Stimulated activated CD4-positive, alpha-beta T cell treated with anti-CD3 and anti-CD28 coated beads, Interleukin-2, amount 100 ng/mL, for 48 hours (primary cell): ENCODE measurements around the gene ZNF428.
A peak's percentile ranks its signal among the peaks of the same experiment; 100 is the strongest.
"Not testable (repeated sequence)": the region's sequence is repeated elsewhere in the genome, so short reads cannot be mapped to it uniquely, and the experiment has no call there.

Experiments used
- DNase-seq, 2 donors: peaks; one replicate each; pipeline ENCODE4 v3.0.0-alpha.2; 2020

The ZNF428 gene

DNA sequence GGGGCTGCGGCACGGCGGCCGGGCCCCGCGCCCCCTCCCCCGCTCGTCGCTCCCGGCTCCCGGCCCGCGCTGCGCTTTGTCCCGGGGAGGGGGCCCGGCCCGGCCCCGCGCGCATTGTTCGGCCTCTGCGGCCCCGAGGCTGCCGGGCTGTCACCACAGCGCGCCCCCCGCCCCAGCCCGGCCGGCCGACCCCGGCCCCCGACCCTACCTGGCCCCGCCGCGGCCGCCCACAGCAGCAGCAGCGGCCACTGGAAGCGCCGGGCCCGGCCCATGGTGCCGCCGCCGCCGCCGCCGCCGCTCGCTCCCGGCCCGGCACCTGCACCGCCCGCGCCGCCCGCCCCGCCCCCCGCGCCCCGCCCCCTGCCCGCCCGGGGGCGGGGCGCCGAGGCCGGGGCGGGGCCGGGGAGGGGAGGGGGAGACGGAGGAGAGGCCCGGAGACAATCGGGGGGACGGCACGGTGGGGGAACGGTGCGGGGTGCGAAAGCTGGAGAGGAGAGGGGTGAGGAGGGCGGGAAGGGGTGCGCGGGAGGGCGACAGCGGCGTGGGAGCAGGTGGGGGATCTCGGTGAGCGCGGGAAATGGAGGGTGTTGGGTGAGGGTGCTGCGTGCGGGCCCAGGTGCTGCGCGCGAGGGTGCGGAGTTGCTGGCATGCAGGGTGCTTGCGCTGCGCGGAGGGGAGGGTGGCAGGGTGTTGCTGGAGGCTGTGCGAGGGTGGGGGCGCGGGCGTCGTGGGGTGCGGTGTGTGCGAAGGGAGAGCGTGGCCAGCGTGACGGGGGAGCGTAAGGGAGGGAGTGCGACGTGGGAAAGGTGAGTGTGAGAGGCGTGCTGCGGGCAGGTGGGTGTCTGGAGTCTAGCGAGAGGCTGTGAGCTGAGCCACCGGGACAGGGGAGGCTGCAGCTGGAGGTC is 20.3 kb upstream of the ZNF428 start, which contains the start of gene CADM4:
Gene CADM4 (minus strand): TSS at position 332 of the 905 bp plus-strand sequence. CDS start 60 bp downstream, at position 272.
- peak; percentile 19 to 45 for DNase-seq

DNA sequence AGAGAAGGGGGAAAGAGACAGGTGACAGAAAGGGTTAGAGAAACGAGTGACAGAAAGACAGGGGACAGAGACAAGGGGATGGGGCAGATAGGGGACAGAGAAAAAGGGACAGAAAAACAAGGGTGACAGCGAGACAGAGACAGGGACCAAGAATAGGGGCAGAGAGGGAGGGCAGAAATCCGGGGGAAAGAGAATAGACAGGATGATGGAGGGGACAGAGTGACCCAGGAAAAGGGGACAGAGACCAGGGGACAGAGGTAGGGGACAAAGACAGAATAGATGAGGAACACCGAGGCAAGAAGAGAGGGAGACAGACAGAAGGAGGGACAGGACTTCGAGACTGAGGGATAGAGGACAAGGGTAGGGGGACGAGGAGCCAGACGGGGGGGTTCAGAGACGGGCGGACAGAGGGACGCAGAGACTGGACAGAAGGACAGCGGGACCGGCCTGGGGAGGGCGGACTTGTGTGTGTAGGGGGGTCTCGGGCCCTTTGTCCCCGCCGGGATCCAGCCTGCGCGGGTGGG is 19.6 kb upstream of the ZNF428 start:
- no peak for DNase-seq

DNA sequence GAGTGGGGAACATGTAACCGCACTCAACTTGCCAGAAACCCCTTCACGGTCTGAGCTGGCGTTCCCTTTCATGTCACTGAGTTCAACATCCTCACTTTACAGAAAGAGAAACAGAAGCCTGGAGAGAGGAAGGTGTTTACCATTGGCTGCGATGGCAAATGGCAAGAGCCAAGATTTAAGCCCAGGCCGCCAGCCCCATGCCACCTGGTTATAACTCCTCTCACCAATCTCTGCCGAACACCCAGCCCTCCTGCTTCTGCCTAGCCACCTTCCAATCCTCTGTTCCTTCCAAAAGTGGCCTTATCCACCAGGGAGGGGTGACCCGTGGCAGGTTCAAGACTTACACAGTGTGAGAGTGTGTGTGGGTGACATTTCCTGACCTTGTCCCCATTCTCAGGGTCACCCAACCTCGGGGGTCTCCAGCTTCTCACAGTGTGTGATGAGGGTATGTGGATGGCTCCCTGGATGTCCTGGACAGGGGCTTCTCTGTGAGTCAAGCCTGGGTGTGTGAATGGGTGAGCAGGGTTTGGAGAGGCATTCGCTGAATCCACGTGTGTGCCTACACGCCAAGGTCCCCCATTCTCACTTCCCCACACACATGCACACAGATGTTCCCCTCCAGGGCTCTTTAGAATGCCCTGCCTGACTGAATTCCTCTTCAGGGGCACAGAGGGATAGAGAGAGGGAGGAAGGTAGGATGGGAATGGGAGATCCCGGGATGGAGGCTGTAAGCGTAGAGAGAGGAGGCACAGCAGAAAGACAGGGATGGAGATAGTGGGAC is 19.0 kb upstream of the ZNF428 start:
- no peak for DNase-seq

DNA sequence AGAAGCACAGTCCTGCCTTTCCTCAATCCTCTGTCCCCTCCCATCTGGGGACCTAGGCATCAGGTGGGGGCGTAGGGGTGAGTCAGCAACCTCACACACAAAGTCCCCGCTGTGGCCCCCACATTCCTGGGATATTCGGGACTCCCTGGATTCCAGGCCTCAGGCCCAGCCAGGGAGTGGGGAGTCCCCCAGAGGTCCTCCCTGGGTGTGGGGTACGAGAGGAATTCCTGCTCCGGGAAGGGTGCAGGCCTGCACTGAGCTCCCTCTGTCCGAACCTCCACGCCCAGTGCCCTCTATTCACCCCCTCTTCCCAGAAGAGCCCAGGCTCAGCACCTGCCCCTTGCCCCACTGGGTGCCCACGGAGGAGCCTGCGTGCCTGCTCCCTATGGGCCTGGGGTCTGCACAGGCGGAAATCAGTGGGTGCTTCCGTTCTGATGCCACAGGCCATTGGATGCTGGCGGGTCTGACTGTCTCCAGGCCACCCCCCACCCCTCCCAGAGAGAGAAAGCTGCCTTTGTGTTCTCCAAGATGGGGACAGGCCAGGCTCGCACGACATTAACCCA is 16.8 kb upstream of the ZNF428 start:
- DNase-seq, result no peak

DNA sequence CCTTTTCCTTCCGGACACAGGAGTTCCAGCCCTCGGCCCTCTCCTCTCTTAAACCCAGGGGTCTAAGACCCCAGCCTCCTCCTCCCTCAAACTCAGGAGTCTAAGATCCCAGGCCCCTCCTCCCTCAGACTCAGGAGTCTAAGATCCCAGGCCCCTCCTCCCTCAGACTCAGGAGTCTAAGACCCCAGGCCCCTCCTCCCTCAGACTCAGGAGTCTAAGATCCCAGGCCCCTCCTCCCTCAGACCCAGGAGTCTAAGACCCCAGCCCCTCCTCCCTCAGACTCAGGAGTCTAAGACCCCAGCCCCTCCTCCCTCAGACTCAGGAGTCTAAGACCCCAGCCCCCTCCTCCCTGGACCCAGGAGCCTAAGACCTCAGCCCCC is 16.1 kb upstream of the ZNF428 start:
- not testable (repeated sequence) for DNase-seq

DNA sequence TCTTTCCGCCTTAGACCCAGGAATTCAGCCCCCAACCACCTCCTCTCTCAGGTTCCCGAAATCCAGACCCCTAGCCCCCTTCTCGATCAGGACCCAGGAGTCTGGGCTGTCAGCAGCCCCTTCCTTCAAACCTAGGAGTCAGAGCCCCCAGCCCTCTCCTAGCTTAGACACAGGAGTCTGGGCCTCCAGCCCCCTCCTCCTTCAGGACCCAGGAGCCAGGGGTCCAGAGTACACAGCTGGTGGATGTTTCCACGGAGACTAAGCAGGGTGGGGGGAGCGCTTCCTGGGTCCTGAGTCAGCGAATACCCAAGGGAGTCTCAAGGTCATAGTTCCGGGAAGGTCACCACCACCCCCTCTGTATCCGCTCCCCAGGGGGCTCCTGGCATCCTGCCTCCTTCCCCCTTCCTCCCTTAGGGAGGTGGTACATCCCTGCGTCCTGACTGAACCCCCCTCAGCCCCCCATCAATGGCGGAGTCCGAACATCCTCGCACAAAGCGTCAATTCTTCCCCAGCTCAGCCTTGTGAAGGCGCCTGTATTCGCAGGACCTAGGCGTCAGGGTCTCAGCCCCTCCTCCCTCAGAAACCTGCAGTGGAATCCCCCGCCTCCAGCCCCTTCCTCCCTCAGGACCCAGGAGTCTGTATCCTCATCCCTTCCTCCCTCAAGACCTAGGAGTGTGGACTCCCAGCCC is 15.6 kb upstream of the ZNF428 start:
- no peak for DNase-seq

DNA sequence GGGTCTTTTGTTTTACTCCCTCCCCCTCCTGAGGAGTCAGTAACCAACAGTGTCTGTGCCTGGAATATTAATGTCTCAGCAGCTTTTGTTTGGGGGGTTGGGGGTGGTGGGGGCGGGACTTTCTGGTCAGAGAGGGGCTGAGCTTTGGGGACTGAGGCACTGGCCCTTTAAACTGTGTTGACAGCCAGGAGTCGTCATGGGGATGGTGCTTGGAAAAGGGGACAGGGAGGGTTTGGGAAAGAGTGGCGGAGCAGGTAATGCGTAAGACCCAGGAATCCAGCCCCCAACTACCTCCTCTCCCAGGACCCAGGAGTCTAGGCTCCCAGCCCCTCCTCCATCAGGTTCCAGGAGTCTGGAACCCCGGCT is 15.1 kb upstream of the ZNF428 start:
- DNase-seq, result no peak

DNA sequence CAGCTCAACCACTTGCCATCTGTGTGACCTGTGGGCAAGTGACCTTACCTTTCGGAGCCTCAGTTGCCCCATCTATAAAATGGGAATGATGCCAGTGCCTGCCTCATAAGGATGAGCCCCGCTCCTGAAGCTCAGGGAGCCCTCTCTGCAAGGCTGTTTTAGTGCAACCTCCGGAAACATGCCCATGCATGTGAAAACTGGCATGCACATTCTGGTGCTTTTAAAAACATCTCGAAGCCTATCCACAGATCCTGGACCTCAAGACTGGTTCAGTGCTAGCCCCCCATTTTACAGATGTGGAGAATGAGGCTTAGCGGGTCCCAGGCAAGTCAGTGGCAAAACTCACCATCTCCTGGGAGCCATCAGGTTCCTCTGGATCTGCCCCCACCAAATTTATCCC is 14.6 kb upstream of the ZNF428 start:
- no peak for DNase-seq

DNA sequence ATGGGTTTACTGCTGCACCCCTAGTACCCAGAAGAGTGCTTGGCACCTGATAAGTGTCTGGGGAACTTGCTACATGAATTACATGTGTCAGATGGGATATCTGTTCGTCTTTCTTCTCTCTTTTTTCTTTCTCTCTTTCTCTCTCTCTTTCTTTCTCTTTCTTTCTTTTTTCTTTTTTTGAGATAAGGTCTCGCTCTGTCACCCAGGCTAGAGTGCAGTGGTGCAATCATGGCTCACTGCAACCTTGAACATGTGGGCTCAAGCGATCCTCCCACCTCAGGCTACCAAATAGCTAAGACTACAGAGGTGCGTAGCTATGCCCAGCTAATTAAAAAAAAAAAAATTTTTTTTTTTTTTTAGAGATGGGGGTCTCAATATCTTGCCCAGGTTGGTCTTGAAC is 14.1 kb upstream of the ZNF428 start:
- DNase-seq, result no peak

DNA sequence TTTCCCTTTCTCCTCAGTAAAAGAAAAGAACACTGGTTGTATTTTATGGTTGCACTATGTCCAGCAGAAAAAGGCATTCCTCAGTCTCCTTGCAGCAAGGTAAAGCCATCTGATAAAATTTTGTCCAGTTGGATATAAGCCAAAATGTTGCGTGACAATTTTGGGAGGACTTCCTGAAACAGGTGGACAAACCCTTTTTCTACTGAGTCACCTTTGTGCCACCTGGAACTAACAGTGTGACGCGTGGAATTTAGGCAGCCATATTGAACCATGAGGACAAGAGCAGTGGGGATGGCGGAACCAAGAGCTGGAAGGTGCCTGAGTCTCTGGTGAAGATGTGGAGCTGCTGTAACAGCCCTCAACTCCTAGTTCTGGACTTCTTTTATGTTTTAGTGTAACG is 12.1 kb upstream of the ZNF428 start:
- DNase-seq, result no peak

DNA sequence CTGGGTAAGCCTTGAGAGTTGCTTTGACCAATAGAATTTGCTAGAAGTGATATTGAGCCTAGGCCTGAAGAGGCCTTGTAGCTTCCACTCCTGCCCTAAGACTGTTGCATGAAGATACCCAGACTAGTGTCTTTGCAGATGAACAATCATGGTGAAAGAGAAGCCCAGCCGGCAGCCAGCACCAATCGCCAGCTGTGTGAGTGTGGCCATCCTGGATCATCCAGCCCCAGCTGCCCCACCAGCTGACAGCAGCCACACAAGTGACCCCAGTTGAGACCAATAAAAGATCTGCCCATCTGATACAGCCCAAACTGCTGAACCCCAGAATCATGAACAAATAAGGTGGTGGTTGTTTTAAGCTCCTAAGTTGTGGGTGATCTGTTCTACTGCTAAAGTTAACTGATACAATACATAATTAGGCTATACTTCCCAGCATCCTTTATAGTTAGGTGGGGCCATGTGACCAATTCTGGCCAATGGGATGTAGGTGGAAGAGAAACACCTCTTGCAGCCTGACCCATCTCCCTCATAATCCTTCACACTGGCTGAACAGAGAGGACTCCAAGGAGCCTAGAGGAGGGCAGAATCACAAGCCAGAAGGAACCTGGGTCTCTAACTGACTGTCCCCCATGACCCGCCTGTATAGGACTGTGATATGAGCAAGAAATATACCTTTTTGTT is 9.4 kb upstream of the ZNF428 start:
- no peak for DNase-seq

DNA sequence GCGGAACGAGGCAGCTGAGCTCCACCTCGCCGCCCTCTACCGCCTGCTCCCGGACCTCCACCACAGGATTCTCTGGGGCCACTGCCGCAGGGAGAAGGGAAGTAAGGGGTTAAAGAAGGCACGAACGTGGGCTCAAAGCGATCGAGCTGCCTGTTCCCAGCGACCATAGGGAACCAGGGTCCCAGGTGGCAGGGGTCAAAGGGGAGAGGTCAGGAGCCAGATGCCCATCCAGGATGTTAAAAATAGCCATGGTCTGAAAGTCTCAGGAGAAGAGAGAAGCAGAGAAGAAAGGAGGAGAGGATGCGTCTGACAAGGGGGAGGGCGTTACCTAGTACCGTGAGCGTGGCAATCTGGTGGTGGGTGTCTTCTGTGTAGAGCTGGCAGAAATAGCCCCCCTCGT is 7.4 kb upstream of the ZNF428 start:
- DNase-seq, result no peak

DNA sequence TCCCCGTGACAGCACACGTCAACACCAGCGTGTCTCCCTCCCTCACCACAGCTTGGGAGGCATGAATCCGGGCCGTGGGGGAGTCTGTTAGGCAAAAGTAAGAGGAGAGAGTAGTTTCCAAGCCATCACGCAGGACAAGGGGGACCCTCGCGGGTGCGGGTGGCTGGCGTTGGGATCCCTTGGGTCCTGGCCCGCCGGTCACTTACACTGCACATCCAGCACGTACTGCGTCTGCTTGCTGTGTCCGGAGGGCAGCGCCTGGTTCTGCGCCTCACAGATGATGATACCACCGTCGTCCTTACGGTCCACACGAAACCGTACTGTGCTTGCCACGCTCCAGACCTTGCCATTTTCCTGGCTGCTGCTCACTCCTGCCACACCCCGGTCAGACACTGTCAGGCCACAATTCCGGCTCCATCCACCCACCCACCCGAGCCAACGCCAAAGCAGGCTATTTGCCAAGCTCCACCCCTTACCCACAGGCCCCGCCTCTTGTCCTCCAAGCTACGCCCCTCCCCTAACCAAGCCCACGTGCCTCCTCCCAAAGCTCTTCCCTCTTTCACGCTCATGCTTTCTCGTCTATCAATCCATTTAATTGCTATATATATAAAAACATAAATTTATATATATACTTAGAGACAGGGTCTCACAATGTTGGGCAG is 6.6 kb upstream of the ZNF428 start:
- peak in 1 of 2 donors; percentile 24 for DNase-seq

DNA sequence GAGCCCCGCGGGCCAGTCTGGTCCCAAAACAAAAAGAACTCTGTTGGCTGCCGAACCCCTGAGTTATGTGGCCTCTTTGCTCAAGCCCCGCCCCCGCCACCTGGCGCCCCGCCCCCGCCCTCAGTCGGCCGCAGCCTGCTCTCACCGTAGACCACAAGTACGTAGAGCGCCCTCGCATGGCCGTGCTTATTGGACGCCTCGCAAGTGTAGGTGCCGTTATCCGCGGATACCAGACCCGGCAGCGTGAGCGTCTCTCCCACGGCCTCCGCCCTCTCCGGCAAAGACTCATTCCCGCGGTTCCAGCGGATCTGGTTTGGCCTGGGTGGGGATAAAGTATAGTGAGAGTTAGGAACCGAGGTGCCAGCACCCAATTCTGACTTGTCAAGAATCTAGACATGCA is 5.5 kb upstream of the ZNF428 start:
- peak; percentile 82 to 87 for DNase-seq

DNA sequence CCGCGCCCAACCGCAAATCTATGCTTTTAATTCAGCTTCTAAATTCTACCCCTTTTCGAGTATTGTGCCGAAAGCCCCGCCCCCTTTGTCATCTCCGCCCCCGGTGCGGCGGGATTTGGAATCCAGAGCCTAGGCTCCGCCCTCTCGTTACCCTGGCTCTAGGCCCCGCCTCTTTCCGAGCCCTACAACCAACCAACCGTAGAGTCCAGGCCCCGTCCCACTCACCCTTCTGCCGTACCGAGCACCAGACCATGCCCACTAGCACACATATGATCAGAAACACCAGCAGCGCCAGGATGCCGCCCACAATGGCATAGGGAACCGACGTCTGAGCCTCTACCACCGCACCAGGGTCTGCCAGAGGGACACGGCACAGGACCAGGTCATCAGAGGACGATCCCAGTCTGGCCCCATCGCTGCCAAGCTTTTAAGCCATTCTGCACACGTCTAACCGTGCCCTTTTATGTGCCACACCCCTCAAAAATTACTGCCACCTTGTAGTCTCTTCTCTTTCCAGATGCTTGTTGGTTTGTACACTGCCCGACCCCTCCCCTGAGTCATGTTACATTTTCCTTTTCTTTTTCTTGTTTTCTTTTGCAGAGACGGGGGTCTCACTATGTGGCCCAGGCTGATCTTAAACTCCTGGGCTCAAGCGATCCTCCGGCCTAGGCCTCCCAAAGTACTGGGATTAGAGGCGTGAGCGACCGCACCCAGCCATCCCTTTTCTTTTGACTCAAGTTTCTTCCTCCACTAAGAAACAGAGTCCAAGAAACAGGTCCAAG is 4.7 kb upstream of the ZNF428 start:
- no peak for DNase-seq

DNA sequence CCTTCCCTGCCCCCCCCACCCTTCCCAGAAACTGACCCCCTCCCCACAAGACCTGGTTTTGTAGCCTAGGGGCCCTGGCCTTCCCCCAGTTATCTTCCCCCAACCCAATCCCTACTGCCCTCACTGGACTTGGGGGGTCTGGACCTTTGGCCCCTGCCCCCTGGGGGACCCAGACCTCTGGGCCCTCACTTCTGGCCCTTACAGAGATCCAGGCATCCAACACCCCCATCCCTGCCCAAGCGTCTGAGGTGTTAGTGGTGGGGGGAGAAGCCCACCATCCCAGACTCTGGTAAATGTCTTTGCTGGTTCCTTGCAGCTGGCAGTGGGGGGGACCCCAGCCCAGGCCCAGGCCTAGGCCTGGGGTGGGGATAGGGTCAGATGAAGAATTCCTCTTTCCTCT is 3.5 kb upstream of the ZNF428 start:
- DNase-seq, result no peak

DNA sequence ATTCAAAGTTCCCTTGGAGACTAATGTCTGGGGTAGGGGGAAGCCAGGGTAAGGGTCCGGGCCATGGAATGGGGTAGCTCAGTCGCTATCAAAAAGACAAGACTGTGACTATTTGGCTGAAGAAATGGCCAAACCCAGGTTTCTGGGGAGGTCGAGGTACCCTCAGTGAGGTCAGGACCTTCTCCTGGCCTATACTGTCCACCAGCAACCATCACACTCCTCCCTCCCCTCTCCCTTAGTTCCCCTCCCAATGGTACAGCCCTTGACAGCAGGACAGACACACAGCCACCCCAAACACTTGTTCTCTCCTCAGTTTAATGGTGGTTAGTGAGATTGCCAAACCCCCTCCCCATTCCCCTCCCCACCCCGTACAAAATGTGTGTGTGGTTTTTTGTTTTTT is 2.6 kb upstream of the ZNF428 start:
- DNase-seq, result no peak

DNA sequence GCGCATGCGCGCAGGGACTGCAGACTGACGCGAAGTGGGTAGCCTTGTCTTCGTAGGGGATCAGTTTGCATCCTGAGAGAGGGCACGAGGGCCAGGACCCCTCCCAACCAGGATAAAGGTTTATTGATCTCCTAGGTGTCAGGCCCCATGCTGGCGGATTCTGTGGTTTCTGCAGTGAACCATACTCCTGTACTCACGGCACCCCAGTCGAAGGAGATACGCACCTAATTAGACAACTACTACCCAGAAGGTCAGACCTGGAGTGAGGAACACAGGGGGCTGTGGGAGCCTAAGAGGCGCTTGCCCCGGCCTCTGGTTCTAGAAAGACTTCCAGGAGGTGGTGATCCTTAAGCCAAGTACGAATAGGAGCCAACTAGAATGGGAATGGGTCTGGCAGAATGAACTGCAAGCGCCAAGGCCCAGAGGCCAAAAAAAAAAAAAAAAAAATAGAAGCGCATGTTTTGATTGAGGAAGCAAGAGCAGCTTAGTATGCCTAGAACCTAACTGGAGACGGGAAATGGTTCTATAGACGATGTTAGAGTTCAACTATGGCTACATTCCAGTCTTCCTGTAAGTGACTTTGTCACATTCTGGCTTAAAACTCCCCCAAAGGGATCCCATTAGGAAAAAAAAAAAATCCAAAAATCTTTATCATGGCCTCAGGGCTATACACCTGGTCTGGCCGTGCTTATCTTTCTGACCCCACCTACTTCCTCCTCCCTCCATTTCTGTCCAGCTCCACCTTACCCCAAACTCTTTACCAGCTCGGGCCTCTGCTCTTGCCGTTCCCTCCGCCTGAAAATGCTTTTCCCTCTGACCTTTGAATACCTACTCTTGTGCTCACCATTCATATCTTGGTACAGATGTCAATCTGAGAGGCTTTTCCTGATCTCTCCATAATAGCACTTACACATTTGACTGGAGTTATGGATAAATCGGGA is 902 bp upstream of the ZNF428 start:
- peak; percentile 80 to 81 for DNase-seq

DNA sequence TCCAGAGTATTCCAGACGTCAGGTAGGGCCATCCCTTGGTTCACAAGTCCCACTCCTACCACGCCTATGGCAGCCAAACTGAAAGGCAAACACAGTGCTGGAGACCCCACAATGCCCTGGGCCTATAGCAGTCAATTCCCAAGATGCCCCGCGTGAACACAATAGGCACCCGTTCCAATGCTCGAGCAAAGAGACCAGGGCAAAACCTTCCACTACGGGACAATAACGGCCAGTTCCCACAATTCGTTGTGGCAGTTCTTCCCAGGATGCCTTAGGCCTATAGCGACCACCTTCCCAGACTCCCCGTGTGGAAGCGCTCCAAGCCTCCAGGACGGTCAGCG is 538 bp downstream of the ZNF428 start:
- DNase-seq, result peak; percentile 40 to 44

DNA sequence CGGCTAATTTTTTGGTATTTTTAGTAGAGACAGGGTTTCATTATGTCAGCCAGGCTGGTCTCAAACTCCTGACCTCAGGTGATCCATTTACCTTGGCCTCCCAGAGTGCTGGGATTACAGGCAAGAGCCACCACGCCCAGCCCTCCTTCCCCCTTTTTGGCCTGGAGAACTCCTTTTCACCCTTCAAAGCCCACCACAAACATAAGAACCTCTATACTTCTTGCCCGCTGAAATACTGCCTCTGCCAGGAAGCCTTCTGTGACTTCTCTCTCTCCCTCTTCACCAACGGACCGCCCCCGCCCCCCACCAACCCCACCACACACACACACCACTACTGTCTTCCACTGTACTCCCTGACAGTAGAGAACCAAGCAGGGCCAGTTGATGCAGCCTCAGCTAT is 2.5 kb downstream of the ZNF428 start:
- no peak for DNase-seq
